GM12864 (cell line): Measurements from ENCODE around the gene APP.

Experiments used
- DNase-seq: peaks from one replicate; pipeline ENCODE4 v3.0.0-alpha.2; 2011; ENCODE audit warnings: low read depth
- H3K4me3 ChIP-seq: 2 replicates; pipeline ENCODE4 v1.5.1; 2011; ENCODE audit warnings: mild to moderate bottlenecking, low read depth, low read length, control low read depth
- CTCF ChIP-seq: IDR thresholded peaks from 2 replicates; pipeline ENCODE4 v1.5.1; 2011; ENCODE audit warnings: low read depth, mild to moderate bottlenecking, moderate library complexity, low read length, control low read depth, inconsistent platforms; ENCODE audit errors: missing control alignments

The APP gene

GRCh38 chr21:26096494-26097371 is 73.8 kb downstream of the APP start:
- no peak for DNase-seq
- no peak overlapping the region for H3K4me3 ChIP-seq
- TF ChIP-seq CTCF, result no peak

- DNase-seq, result no peak
- no peak for TF ChIP-seq CTCF
- no peak overlapping the region for H3K4me3 ChIP-seq
Observed at GRCh38 chr21:26095131-26095530, 75.4 kb downstream of the APP start.

DNA sequence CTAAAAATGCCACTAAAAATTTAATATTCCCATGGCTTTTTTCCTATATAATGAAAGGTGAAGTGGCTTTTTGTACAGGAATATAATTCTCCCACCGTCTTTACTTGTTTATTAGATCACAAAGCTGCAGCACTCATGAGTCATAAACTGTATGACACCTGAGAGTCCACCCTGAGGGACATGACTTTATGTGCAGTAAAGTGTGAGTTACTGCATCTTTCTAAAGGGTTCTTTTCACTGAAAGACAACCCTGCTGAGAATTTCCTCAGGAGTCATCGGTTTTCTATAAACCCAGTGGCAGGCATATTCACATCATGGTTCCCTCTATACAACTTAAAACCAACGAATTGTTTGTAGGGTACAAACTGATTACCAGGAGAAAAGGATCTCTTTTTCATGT is 77.4 kb downstream of the APP start:
- no peak overlapping the region for H3K4me3 ChIP-seq
- no peak for DNase-seq
- no peak for TF ChIP-seq CTCF

DNA sequence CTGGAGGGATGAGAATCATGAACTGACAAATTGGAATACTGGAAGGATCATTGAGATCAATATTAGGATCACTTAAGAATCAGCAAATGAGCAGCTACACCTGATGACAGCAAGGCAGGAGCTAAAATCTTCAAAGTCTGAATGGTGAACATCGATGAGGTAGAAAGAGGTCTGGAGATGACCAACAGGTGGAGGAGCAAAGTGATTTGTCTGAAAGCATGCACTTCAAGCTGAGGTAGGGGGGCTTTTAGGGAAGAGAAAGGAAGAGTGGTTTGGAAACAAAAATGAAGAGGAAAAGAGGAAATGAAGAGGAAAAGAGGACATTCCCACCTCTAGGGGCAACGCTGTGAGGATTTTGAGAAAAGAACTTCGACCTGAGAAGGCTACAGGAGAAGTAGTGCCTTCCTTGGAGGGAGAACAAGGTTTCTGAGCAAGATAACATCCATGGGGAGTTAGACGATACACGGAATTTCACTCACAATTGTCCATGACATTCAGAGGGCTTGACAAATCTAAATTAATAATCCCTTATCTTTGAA is 79.0 kb downstream of the APP start:
- no peak for DNase-seq
- TF ChIP-seq CTCF, result no peak
- H3K4me3 ChIP-seq, result no peak overlapping the region

DNA sequence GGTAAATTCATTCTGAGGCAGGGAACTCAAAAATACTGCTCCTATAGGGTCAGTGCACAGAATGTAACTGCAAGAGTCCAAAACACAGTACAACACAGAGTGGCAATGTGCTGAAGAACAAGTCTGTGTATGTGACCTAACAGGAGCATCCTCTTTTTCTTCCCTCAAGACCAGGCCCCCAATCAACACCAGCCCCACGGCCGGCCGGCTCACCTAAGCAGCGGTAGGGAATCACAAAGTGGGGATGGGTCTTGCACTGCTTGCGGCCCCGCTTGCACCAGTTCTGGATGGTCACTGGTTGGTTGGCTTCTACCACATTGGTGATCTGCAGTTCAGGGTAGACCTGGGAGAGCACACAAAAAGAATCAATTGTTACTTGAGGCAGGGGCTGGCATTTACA is 80.8 kb downstream of the APP start:
- TF ChIP-seq CTCF, result no peak
- no peak overlapping the region for H3K4me3 ChIP-seq
- no peak for DNase-seq

DNA sequence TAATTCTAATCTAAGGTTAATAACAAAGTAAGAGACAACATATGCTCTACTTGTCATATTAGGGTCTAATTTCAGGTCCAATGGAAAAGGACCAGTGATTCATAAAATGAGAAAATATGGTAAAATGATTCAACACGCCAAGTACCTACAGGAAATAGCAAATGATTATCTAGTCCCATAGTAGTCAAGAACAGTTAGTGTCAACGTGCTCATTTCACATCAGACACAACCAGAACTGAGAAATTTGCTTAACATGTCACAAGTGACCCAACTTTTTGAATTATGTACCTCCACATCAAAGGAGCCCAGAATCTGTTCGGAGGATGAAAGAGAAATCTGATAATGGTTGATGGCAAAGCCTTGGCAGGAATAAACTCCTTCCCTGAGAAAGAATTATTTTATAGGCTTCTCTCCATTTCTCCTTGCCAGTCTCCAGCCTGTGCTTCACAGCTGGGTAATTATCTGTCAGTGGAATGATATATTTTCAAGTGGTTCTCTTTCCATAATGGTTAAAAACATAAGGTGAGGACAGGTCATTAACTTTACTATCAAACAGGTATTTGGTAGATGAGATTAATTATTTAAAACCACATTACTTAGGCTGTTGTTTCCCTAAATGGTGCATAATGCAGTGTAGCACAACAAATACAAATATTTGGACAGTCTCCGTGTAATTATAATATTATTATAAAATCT is 83.2 kb downstream of the APP start:
- no peak overlapping the region for H3K4me3 ChIP-seq
- DNase-seq, result no peak
- no peak for TF ChIP-seq CTCF
